Fibroblast of skin of left quadriceps (primary cell): ENCODE measurements around the gene RPA3.
A peak's percentile ranks its signal among the peaks of the same experiment; 100 is the strongest.

ENCODE experiments used
- DNase-seq, 2 experiments: peaks; one replicate each; pipeline ENCODE4 v3.0.0-alpha.2; 2013; ENCODE audit warnings: low read depth in 2 of 2

The RPA3 gene

GRCh38 chr7:7718492-7718891, at the start of gene RPA3:
Gene RPA3 (minus strand): TSS chr7:7718607. CDS start chr7:7640418, 78,189 bp downstream.
- no peak for DNase-seq

GRCh38 chr7:7766671-7767070, 48.3 kb upstream of the RPA3 start:
- DNase-seq = no peak

GRCh38 chr7:7765422-7765821, 47.0 kb upstream of the RPA3 start:
- DNase-seq = no peak

- no peak for DNase-seq
Observed at GRCh38 chr7:7764520-7765396, 46.4 kb upstream of the RPA3 start.

GRCh38 chr7:7761974-7762779, 43.8 kb upstream of the RPA3 start:
- DNase-seq = peak; percentile 64 to 69

GRCh38 chr7:7761340-7761973, 43.0 kb upstream of the RPA3 start:
- peak; percentile 34 to 42 for DNase-seq

GRCh38 chr7:7757576-7757975, 39.2 kb upstream of the RPA3 start:
- no peak for DNase-seq

- DNase-seq = no peak
Observed at GRCh38 chr7:7756577-7756976, 38.2 kb upstream of the RPA3 start.

GRCh38 chr7:7751243-7752092, 33.1 kb upstream of the RPA3 start:
- no peak for DNase-seq

- DNase-seq = no peak
Observed at GRCh38 chr7:7750571-7751242, 32.3 kb upstream of the RPA3 start.

- no peak for DNase-seq
Observed at GRCh38 chr7:7746458-7746857, 28.1 kb upstream of the RPA3 start.

GRCh38 chr7:7745966-7746365, 27.6 kb upstream of the RPA3 start:
- no peak for DNase-seq

- no peak for DNase-seq
Observed at GRCh38 chr7:7745258-7745657, 26.9 kb upstream of the RPA3 start.

GRCh38 chr7:7742223-7742622, 23.8 kb upstream of the RPA3 start:
- no peak for DNase-seq

GRCh38 chr7:7740037-7740355, 21.6 kb upstream of the RPA3 start:
- DNase-seq = no peak

- no peak for DNase-seq
Observed at GRCh38 chr7:7739204-7740036, 21.0 kb upstream of the RPA3 start.

- no peak for DNase-seq
Observed at GRCh38 chr7:7738622-7739021, 20.2 kb upstream of the RPA3 start.

GRCh38 chr7:7738177-7738576, 19.8 kb upstream of the RPA3 start:
- no peak for DNase-seq

GRCh38 chr7:7737674-7738073, 19.3 kb upstream of the RPA3 start:
- DNase-seq = no peak

GRCh38 chr7:7736671-7737070, 18.3 kb upstream of the RPA3 start:
- DNase-seq = no peak
